Erythroblast (primary cell): Measurements from ENCODE around the gene ZSWIM8.

Experiments used
- GATA1 ChIP-seq: IDR thresholded peaks from 2 replicates; pipeline ENCODE4 v1.6.1; 2011; ENCODE audit warnings: low read depth, mild to moderate bottlenecking, control low read depth, low read length, moderate library complexity
- POLR2A ChIP-seq: IDR thresholded peaks from 2 replicates; pipeline ENCODE4 v1.6.1; 2011; ENCODE audit warnings: mild to moderate bottlenecking, low read length

DNA sequence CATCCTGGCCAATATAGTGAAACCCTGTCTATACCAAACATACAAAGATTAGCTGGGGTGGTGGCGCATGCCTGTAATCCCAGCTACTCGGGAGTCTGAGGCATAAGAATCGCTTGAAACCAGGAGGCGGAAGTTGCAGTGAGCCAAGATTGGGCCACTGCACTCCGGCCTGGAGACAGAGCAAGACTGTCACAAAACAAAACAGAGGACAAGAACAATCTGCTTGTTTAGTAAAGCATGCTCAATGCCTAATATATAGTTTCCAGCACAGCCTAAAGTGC, 43.0 kb upstream of the ZSWIM8 start:
- TF ChIP-seq POLR2A = no peak
- no peak for TF ChIP-seq GATA1
